CD4-positive, alpha-beta T cell treated with Interferon gamma for 1 hour (primary cell): ENCODE measurements around the gene RFX2.

Source experiments
- DNase-seq: peaks from one replicate; pipeline ENCODE4 v3.0.0-alpha.2; 2020

Gene RFX2

GRCh38 chr19:6103217-6103644, 7.1 kb downstream of the RFX2 start:
- no peak for DNase-seq

- no peak for DNase-seq
Measured at GRCh38 chr19:6101991-6102390, 8.3 kb downstream of the RFX2 start.

GRCh38 chr19:6101291-6101825, 8.9 kb downstream of the RFX2 start:
- DNase-seq = no peak

- DNase-seq = peak; percentile 34
Measured at GRCh38 chr19:6100284-6100915, 9.9 kb downstream of the RFX2 start.

DNA sequence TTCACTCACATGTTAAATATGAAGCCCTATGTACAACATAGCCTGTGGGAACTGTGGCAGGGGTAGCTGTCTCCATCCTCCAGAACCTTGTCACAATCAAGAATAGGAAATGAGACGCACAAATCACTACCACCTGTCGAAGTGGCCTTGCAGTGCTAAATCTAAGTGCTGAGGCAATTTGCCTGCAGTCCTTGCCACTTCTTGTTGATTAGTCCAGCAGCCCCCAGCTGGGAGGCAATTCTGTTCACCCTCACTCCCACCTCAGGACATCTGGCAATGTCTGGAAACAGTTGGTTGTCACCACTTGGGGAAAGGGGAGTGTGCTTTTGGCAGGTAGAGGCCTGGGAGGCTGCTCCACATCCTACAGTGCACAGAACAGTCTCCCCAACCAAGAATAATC, 10.7 kb downstream of the RFX2 start:
- no peak for DNase-seq

DNA sequence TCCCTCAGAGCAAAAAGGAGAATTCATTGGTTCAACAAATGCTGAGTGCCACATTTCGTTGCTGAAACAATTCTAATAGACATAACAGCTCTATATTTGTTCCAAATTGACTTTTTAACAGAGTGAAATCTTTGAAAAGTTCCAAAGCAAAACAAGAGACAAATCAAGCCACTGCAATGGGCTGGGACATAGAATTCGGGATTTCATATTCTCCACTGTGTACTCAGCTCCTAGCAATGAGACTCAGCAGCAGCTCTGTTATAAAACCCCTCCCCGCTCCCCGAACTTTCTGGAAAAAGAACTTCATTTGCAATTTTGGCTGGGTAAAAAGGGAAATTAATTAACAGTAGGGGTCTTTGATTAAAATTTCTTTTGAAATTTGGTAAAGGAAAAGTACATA, 11.3 kb downstream of the RFX2 start:
- DNase-seq = no peak

- DNase-seq = no peak
Measured at GRCh38 chr19:6098574-6098973, 11.7 kb downstream of the RFX2 start.

- no peak for DNase-seq
Measured at GRCh38 chr19:6097911-6098310, 12.4 kb downstream of the RFX2 start.

DNA sequence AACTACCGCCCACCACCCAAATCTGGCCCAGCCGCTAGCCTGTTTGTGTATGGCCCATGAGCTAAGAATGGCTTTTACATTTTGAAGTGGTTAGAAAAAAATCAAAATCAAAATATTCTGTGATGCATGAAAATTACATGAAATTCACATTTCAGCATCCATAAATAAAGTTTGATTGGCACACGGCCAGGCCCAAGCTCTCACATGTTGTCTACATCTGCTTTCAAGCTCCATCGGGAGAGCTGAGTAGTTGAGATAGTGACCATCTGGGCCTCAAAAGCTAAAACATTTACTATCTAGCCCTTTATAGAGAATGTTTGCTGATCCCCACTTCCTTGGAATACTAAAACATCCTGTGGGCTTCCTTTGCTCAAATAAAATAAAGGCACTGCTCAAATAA, 14.5 kb downstream of the RFX2 start:
- no peak for DNase-seq

DNA sequence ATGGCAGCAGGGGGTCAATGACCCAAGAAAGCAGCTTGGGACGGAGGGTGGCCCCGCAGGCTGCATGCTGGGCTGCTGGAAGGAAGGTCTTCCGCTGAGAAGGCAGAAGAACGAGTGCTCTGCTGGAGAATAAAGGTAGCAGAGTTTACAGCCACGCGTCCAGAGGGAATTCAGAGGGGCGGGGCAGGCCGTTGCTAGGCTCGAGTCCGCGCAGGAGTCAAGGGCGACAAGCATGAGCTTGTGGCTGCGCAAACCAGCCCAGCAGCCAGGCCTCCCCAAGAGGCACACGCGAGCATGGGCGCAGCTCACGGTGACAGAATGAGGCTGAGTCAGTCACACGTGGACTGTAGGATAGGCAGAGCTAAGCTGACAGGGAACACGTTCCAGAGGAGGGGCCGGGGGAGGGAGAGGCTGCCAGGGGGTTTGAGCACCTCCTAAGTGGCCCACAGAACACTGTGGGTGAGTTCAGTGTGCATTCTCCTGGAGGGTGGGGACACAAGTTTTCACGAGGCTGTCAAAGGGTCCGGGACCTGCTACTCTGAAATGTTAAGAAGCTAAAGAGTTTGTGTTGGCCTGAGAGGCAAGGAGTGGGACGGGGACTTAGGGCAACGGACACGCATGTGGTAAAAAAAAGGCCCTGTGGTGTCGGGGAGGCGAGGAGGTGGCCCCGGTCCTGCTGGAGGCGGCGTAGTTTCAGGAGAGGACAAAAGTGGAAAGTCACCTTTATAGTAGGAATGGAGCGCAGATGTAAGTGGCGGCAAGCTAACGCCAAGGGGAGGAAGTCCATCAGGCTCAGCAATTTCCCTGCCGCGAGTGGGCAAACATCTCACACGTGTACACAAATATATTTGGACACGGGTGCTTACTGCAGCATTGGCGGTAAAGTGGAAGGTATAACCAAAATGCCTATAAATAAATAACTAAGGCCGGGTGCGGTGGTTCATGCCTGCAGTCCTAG, 17.7 kb downstream of the RFX2 start:
- no peak for DNase-seq

DNA sequence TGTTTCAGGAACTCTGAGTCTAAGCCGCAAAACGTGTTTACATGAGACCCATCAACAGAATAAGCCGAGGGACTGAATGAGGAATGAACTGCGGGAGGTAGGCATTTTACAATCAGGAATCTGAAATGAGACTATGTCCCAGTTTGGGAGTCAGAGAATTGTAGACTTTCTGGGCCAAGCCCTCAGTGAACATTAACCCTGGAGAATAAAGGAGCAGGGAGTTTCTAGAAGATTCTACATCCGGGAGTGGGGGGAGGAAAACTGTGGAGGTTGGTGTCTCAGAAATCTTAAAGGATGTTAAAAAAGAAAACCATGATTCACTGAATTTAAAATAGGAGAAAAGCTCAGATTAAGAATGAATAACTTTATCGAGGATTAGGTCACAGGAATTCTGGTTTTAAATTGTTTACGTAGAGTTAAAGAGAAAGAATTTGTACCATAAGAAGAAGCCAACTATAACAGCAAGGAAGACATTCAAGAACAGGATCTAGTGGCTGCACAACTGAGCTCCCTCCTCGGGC, 18.5 kb downstream of the RFX2 start:
- DNase-seq = no peak

GRCh38 chr19:6090634-6091033, 19.7 kb downstream of the RFX2 start:
- no peak for DNase-seq

- DNase-seq = no peak
Measured at GRCh38 chr19:6088602-6089049, 21.7 kb downstream of the RFX2 start.

- peak; percentile 35 for DNase-seq
Measured at GRCh38 chr19:6087074-6087571, 23.2 kb downstream of the RFX2 start.

- DNase-seq = no peak
Measured at GRCh38 chr19:6086068-6086788, 24.1 kb downstream of the RFX2 start.

DNA sequence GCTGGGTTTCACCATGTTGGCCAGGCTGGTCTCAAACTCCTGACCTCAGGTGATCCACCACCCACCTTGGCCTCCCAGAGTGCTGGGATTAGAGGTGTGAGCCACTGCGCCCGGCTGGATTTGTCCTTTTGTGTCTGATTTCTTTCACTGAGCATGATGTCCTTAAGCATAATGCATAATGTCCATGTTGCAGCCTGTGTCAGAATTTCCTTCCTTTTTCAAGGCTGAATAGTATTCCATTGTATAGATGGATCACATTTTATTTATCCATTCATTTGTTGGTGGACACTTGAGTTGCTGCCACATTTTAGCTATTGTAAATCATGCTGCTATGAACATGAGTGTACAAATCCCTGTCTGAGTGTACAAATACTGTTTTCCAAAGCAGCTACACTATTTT, 25.5 kb downstream of the RFX2 start:
- DNase-seq = no peak

- DNase-seq = no peak
Measured at GRCh38 chr19:6079107-6079506, 31.2 kb downstream of the RFX2 start.

DNA sequence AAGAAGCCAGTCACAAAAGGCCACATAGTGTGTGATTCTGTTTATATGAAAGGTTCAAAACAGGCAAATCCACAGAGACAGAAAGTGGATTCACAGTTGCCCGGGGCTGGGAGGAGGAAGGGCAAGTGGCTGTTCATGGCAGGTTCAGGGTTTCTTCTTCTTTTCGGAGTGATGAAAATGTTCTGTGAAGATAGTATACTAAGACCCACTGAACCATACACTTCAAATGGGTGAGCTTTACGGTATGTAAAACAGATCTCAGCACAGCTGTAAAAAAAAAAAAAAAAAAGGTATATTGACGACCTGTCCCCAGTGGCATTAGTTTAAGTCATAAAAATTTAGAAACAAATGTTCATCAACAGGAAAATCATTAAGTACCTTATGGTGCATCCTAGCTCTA, 32.2 kb downstream of the RFX2 start:
- DNase-seq = no peak

DNA sequence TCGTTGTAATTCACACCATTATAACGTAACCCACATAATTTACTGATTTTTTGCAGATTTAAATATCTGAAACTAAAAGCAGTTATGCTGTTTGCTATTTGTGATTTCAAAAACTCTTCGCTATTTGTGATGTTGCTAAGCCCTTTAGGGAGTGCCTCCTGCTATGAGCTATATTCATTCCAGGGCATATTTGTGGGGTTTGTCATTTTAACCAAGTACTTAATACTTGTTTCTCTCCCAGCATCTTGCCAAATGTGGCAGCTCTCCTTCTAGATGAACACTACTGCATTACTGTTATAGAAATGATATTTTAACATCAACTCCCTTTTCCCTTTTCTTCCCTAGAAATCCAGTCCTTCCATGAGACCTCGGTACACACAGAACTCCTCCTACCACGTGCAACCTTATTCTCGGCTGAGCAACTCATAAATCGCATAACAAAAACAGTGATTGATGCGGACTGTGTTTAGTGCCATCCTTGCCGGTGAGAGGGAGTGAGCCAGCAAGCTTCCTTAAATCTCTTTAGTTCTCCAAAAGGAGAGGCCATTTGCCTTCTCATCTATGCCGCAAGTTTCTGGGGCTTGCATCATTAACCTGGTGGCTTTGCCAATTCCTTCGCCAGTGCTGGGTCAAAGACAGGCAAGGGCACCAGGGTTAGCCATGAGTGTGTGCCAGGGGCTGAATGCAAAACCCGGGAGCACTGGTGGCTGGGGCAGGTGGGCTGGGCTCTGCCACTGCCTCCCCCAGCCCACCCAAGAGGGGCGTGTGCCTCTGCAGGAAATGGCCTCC, 33.4 kb downstream of the RFX2 start:
- DNase-seq = peak; percentile 39

DNA sequence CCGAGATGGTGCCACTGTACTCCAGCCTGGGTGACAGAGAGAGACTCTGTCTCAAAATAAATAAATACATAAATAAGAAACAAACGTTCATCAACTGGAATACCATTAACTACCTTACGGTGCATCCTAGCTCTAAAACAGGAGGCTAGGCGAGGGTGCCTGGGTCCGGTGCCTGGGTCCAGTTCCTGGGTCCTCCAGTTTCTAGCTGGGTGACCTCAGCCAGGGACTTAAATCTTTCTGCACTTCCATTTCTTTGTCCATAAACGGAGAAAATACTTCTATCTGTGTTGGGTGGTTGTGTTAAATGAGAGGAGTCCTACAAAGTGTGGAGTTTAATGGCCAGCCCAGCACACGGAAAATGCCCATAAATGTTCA, 34.0 kb downstream of the RFX2 start:
- DNase-seq = no peak

DNA sequence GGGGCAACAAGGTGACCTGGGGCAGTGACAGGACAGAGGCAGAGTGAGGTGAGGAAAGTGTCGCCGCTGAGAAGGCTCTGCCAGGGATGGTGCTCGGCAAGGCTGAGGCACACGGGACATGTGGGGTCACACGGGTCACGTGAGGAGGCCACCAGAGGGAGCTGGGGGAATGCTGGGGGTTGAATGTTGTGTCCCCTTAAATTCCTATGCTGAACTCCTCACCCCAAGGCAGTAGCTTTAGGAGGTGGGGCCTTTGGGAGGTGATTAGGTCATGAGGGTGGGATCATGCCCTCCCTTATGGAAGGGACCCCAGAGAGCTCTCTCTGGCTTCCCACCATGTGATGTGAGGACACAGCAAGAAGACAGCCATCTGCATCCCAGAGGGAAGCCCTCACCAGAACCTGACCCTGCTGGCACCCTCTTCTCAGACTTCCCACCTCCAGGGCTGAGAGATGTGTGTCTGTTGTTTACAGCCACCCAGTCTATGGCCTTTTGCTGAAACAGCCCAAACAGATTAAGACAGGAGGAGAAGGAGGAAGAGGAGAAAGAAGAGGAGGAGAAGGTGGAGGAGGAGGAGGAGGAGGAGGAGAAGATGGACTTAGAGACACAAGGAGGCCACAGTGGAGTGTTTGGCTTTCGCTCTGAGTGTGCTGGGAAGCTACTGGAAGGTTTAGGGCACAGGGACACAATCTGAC, 35.4 kb downstream of the RFX2 start:
- DNase-seq = no peak
